Caco-2 (cell line): ENCODE measurements around the gene LRMDA. TPM values are rescaled to one million over a fixed set of nuclear protein-coding genes. Genes with fewer than 3 reads are reported as not detected.

Experiments
- BruUV-seq: library from RNA; stranded (reverse); fragments of 400-500 nt; replicated peaks from 2 replicates; lab custom pipeline; 2021; lab: Mats Ljungman, UMichigan
- CTCF ChIA-PET: fragments of 300-600 bp; sonication (Branson Sonifier 250); formaldehyde crosslinking; loops from one replicate; lab custom pipeline; 2022; ENCODE audit warnings: antibody characterized with exemption; lab: Charles Lee
- POLR2A ChIA-PET: fragments of 300-600 bp; sonication (Branson Sonifier 250); formaldehyde crosslinking; loops from one replicate; lab custom pipeline; 2022; ENCODE audit warnings: antibody characterized with exemption; lab: Charles Lee
- DNase-seq, 2 experiments: peaks; one replicate each; pipeline versions ENCODE4 v3.0.0 to v3.0.0-alpha.2; 2020 to 2022
- H3K27me3 ChIP-seq: replicated peaks from 2 replicates; pipeline ENCODE4 v1.6.0; 2011; ENCODE audit warnings: low read length; ENCODE audit not compliant: control insufficient read depth, insufficient read depth
- H3K36me3 ChIP-seq: 2 replicates; pipeline ENCODE4 v1.5.1; 2011; ENCODE audit warnings: low read length; ENCODE audit not compliant: control insufficient read depth, insufficient read depth
- H3K4me1 ChIP-seq: fragments of 250-450 bp; sonication (Bioruptor Pico); 2 replicates; pipeline ENCODE4 v1.5.1; 2020; ENCODE audit warnings: mild to moderate bottlenecking
- H3K4me3 ChIP-seq: 2 replicates; pipeline ENCODE4 v1.5.1; 2011; ENCODE audit warnings: low read depth, mild to moderate bottlenecking, control low read depth, low read length
- H3K9me3 ChIP-seq: fragments of 250-450 bp; sonication (Bioruptor Pico); 2 replicates; pipeline ENCODE4 v1.5.1; 2020; ENCODE audit warnings: mild to moderate bottlenecking, moderate library complexity
- H3K27ac Mint-ChIP-seq: one replicate; pipeline ENCODE4 v1.8.0; 2022; ENCODE audit warnings: mixed read lengths; ENCODE audit not compliant: unreplicated experiment
- H3K27me3 Mint-ChIP-seq: one replicate; pipeline ENCODE4 v1.8.0; 2022; ENCODE audit warnings: mixed read lengths; ENCODE audit not compliant: insufficient read depth, unreplicated experiment
- H3K36me3 Mint-ChIP-seq: one replicate; pipeline ENCODE4 v1.8.0; 2022; ENCODE audit warnings: mild to moderate bottlenecking, mixed read lengths; ENCODE audit not compliant: insufficient read depth, unreplicated experiment
- H3K4me1 Mint-ChIP-seq: one replicate; pipeline ENCODE4 v1.8.0; 2022; ENCODE audit warnings: low read depth, mixed read lengths; ENCODE audit not compliant: unreplicated experiment
- H3K4me3 Mint-ChIP-seq: one replicate; pipeline ENCODE4 v1.8.0; 2022; ENCODE audit warnings: mild to moderate bottlenecking, moderate library complexity, mixed read lengths; ENCODE audit not compliant: unreplicated experiment
- H3K9me3 Mint-ChIP-seq: one replicate; pipeline ENCODE4 v1.8.0; 2022; ENCODE audit warnings: mixed read lengths; ENCODE audit not compliant: unreplicated experiment
- CTCF ChIP-seq, 2 experiments: fragments of 200-600 bp in 1 of 2; IDR thresholded peaks; 1 replicate in 1 of 2; 2 replicates in 1 of 2; pipeline versions ENCODE4 v1.5.1 to v1.8.0; 2011 to 2022; ENCODE audit warnings: antibody characterized with exemption in 1 of 2, control low read depth in 1 of 2, inconsistent platforms in 1 of 2, low read depth in 1 of 2, low read length in 1 of 2, mild to moderate bottlenecking in 1 of 2, moderate library complexity in 1 of 2; ENCODE audit not compliant: insufficient read depth in 1 of 2, severe bottlenecking in 1 of 2, unreplicated experiment in 1 of 2
- intact Hi-C: fragments of 100-400 bp; cut with micrococcal nuclease; formaldehyde crosslinking; loops from one replicate; pipeline ENCODE4 v1.10.0; 2022; ENCODE audit not compliant: unreplicated experiment
- total RNA-seq: library from RNA; stranded (reverse); gene quantifications from 2 replicates; pipeline ENCODE4 v1.2.3, GENCODE V29; 2022

The LRMDA gene
- total RNA-seq, 1 experiment from 2014 or later: 18.5 TPM

GRCh38 chr10:75682649-75683557 lies 251.5 kb downstream of the LRMDA start:
- Histone ChIP-seq H3K4me1 (peaks cover 17% of the 10 kb centered on the region), H3K36me3 (no peaks in the 10 kb centered on the region; the same call in 1 of the 2 replicates), H3K4me3 (no peak overlapping the region), H3K27me3 (no peaks in the 10 kb centered on the region), H3K9me3 (peaks cover 5% of the 10 kb centered on the region; the same call in 1 of the 2 replicates)
- CTCF ChIA-PET: no interaction called here
- POLR2A ChIA-PET: interaction anchor here (0.6 kb wide), 1 partner anchor 10 kb away, joined by 5 read pairs; no protein-coding TSS in a partner anchor
- Mint-ChIP-seq H3K27me3 (no peaks in the 10 kb centered on the region), H3K4me3 (no peak overlapping the region), H3K4me1 (peaks cover 12% of the 10 kb centered on the region), H3K27ac (no peak overlapping the region), H3K9me3 (peaks cover 11% of the 10 kb centered on the region), H3K36me3 (peaks cover 7% of the 10 kb centered on the region)
- no peak for TF ChIP-seq CTCF (IDR thresholded peaks at IDR 0.05; ENCODE audit: insufficient read depth in 1 of 2, low read depth in 1 of 2, low read length in 1 of 2, severe bottlenecking in 1 of 2, unreplicated experiment in 1 of 2)
- BruUV-seq: no TSS peak
- DNase-seq: no peak
- intact Hi-C loops: no loop called here

GRCh38 chr10:75685187-75685586 lies 253.8 kb downstream of the LRMDA start:
- H3K27me3 ChIP-seq: no peaks in the 10 kb centered on the region
- peaks cover 17% of the 10 kb centered on the region for H3K4me1 ChIP-seq
- Mint-ChIP-seq H3K4me1 (peaks cover 12% of the 10 kb centered on the region), H3K27ac (no peak overlapping the region), H3K36me3 (peaks cover 7% of the 10 kb centered on the region), H3K4me3 (no peak overlapping the region), H3K9me3 (peaks cover 15% of the 10 kb centered on the region), H3K27me3 (no peaks in the 10 kb centered on the region)
- no peaks in the 10 kb centered on the region; the same call in 1 of the 2 replicates for H3K36me3 ChIP-seq
- POLR2A ChIA-PET: no interaction called here
- peaks cover 6% of the 10 kb centered on the region; the same call in 1 of the 2 replicates for H3K9me3 ChIP-seq
- no peak overlapping the region for H3K4me3 ChIP-seq
- CTCF ChIA-PET: no interaction called here
- DNase-seq: no peak
- no TSS peak for BruUV-seq
- intact Hi-C loops: no loop called here
- no peak for TF ChIP-seq CTCF (IDR thresholded peaks at IDR 0.05; ENCODE audit: insufficient read depth in 1 of 2, low read depth in 1 of 2, low read length in 1 of 2, severe bottlenecking in 1 of 2, unreplicated experiment in 1 of 2)

- peaks cover 6% of the 10 kb centered on the region; the same call in 1 of the 2 replicates for H3K9me3 ChIP-seq
- POLR2A ChIA-PET: no interaction called here
- no peak for TF ChIP-seq CTCF (IDR thresholded peaks at IDR 0.05; ENCODE audit: insufficient read depth in 1 of 2, low read depth in 1 of 2, low read length in 1 of 2, severe bottlenecking in 1 of 2, unreplicated experiment in 1 of 2)
Measured at GRCh38 chr10:75688506-75689300, 257.3 kb downstream of the LRMDA start.

More at GRCh38 chr10:75688506-75689300, 257.3 kb downstream of the LRMDA start:
- peaks cover 17% of the 10 kb centered on the region for H3K4me1 ChIP-seq
- H3K4me3 ChIP-seq: no peak overlapping the region
- no peak for DNase-seq
- H3K27ac Mint-ChIP-seq: no peak overlapping the region
- H3K4me3 Mint-ChIP-seq: no peak overlapping the region
- CTCF ChIA-PET: no interaction called here
- no peaks in the 10 kb centered on the region; the same call in 1 of the 2 replicates for H3K36me3 ChIP-seq
- no peaks in the 10 kb centered on the region for H3K27me3 ChIP-seq
- H3K36me3 Mint-ChIP-seq: peaks cover 7% of the 10 kb centered on the region
- no TSS peak for BruUV-seq
- intact Hi-C loops: no loop called here
- H3K27me3 Mint-ChIP-seq: no peaks in the 10 kb centered on the region
- H3K9me3 Mint-ChIP-seq: peaks cover 15% of the 10 kb centered on the region
- H3K4me1 Mint-ChIP-seq: peaks cover 12% of the 10 kb centered on the region
